Mesodermal cell (in vitro differentiated cells): ENCODE data around the gene TFEC.

Experiments used
- H3K27ac ChIP-seq: 2 replicates; pipeline ENCODE4 v1.7.0; 2013; ENCODE audit warnings: mild to moderate bottlenecking, low read depth, low read length, moderate library complexity; ENCODE audit not compliant: severe bottlenecking
- H3K36me3 ChIP-seq: 2 replicates; pipeline ENCODE4 v1.7.1; 2013; ENCODE audit warnings: mild to moderate bottlenecking, low read length, moderate library complexity; ENCODE audit not compliant: control insufficient read depth, insufficient read depth
- H3K4me1 ChIP-seq: one replicate; pipeline ENCODE4 v1.7.1; 2013; ENCODE audit warnings: mild to moderate bottlenecking, low read length; ENCODE audit not compliant: insufficient read depth, control insufficient read depth, poor library complexity, severe bottlenecking
- H3K4me3 ChIP-seq: 2 replicates; pipeline ENCODE4 v1.7.0; 2013; ENCODE audit warnings: low read length, control low read depth, mild to moderate bottlenecking; ENCODE audit not compliant: insufficient read depth, poor library complexity, severe bottlenecking; ENCODE audit errors: extremely low read depth
- H3K9me3 ChIP-seq: 2 replicates; pipeline ENCODE4 v1.7.1; 2013; ENCODE audit warnings: mild to moderate bottlenecking, low read length, moderate library complexity; ENCODE audit not compliant: control insufficient read depth
- WGBS, 2 experiments: methylation state at CpG; one replicate each; pipeline ENCODE4 v1.1.5; 2013; ENCODE audit warnings: missing lambda C conversion rate in 2 of 2; ENCODE audit not compliant: insufficient coverage in 2 of 2; 5-methylcytosine and 5-hydroxymethylcytosine counted together

TFEC gene

DNA sequence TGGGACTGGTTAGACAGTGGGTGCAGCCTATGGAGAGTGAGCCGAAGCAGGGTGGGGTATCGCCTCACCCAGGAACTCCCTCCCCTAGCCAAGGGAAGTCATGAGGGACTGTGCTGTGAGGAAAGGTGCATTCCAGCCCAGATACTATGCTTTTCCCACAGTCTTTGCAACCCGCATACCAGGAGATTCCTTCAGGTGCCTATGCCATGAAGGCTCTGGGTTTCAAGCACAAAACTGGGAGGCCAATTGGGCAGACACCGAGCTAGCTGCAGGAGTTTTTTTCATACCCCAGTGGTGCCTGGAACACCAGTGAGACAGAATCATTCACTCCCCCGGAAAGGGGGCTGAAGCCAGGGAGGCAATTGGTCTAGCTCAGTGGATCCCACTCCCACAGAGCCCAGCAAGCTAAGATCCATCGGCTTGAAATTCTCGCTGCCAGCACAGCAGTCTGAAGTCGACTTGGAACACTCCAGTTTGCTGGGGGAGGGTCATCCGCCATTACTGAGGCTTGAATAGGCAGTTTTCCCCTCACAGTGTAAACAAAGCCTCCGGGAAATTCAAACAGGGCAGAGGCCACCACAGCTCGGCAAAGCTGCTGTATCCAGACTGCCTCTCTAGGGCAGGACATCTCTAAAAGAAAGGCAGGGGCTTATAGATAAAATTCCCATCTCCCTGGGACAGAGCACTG is 141.4 kb downstream of the TFEC start:
- 75 to 87% methylated on average over 7 to 8 of the region's 11 CpGs for WGBS, 2 experiments
- Histone ChIP-seq H3K9me3 (no peaks in the 10 kb centered on the region), H3K27ac (no peak overlapping the region), H3K4me3 (no peak overlapping the region), H3K36me3 (no peaks in the 10 kb centered on the region), H3K4me1 (no peaks in the 10 kb centered on the region)

DNA sequence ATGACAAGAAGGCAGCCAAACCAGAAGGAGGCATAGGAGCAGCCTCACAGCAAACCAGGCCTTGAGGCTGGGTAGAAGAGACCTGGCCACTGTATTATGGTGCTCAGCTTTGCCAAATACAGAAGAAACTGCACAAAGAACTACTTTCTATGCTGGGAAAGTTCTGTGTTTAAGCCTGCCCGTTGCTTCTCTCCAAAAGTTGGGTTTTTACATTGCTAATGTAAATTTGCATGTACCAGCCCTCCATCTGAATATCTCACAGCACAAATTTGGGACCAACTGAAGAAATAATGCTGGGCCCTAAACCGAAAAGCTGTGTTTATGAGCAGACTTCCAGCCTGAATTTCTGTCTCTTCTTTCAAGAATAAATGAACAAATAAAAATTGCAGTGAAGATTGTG is 145.0 kb downstream of the TFEC start:
- H3K36me3 ChIP-seq = no peaks in the 10 kb centered on the region
- no peaks in the 10 kb centered on the region for H3K9me3 ChIP-seq
- no peaks in the 10 kb centered on the region for H3K4me1 ChIP-seq
- H3K4me3 ChIP-seq = no peak overlapping the region
- WGBS, 2 experiments = 80% methylated on average over 1 of the region's 2 CpGs; no CpG with 5 or more reads in 1 of the 2 experiments
- H3K27ac ChIP-seq = no peak overlapping the region
